HepG2 (cell line): ENCODE data around the gene E2F1. TPM values are rescaled to one million over a fixed set of nuclear protein-coding genes. Genes with fewer than 3 reads are reported as not detected.

Experiments used
- EED ChIP-seq: sonication (generic); formaldehyde crosslinking; IDR thresholded peaks from 2 replicates; pipeline ENCODE4 v1.5.0; 2020; ENCODE audit warnings: mild to moderate bottlenecking, missing genetic modification reagents
- EP300 ChIP-seq, 3 experiments: sonication (generic) in 1 of 3; formaldehyde crosslinking in 1 of 3; IDR thresholded peaks; 2 replicates each; pipeline versions ENCODE4 v1.5.1 to v1.6.1; 2011 to 2020; ENCODE audit warnings: low read depth in 2 of 3, low read length in 2 of 3, borderline replicate concordance in 1 of 3, improper control_type of control experiment in 1 of 3, mild to moderate bottlenecking in 1 of 3, missing genetic modification reagents in 1 of 3, moderate library complexity in 1 of 3
- KDM4B ChIP-seq: sonication (generic); formaldehyde crosslinking; IDR thresholded peaks from 2 replicates; pipeline ENCODE4 v1.4.0; 2020; ENCODE audit warnings: missing genetic modification reagents
- KLF15 ChIP-seq: sonication (generic); formaldehyde crosslinking; IDR thresholded peaks from 2 replicates; pipeline ENCODE4 v1.8.1; 2023; ENCODE audit warnings: borderline replicate concordance, mild to moderate bottlenecking, inconsistent platforms, missing genetic modification reagents, mixed read lengths
- NR2F2 ChIP-seq: IDR thresholded peaks from 2 replicates; pipeline ENCODE4 v1.6.1; 2012; ENCODE audit warnings: low read depth, inconsistent platforms, borderline replicate concordance
- PAF1 ChIP-seq: IDR thresholded peaks from 2 replicates; pipeline ENCODE4 v1.6.1; 2016; ENCODE audit warnings: missing genetic modification reagents, missing compliant biosample characterization
- PCBP2 ChIP-seq: fragments of 200-400 bp; formaldehyde crosslinking; optimal IDR thresholded peaks from 2 replicates; pipeline ENCODE3; 2018; ENCODE audit warnings: low read length, low read depth; ENCODE audit not compliant: poor library complexity, severe bottlenecking
- RCOR2 ChIP-seq: IDR thresholded peaks from 2 replicates; pipeline ENCODE4 v1.6.1; 2016; ENCODE audit warnings: missing biosample characterization, missing genetic modification reagents
- SMARCC2 ChIP-seq: fragments of 450-650 bp; IDR thresholded peaks from 2 replicates; pipeline ENCODE4 v1.6.1; 2017; ENCODE audit warnings: antibody characterized with exemption, mild to moderate bottlenecking
- ZKSCAN5 ChIP-seq: sonication (generic); formaldehyde crosslinking; IDR thresholded peaks from 2 replicates; pipeline ENCODE4 v1.5.1; 2020; ENCODE audit warnings: mild to moderate bottlenecking, missing genetic modification reagents
- ZNF329 ChIP-seq: sonication (generic); formaldehyde crosslinking; IDR thresholded peaks from 2 replicates; pipeline ENCODE4 v1.9.0; 2021; ENCODE audit warnings: low read depth, mild to moderate bottlenecking, missing genetic modification reagents
- ZNF557 ChIP-seq: sonication (generic); formaldehyde crosslinking; IDR thresholded peaks from 2 replicates; pipeline ENCODE4 v1.4.0; 2020; ENCODE audit warnings: missing genetic modification reagents
- ZNF605 ChIP-seq: sonication (generic); formaldehyde crosslinking; IDR thresholded peaks from 2 replicates; pipeline ENCODE4 v1.8.0; 2022; ENCODE audit warnings: mild to moderate bottlenecking, missing genetic modification reagents
- ZNF782 ChIP-seq: sonication (generic); formaldehyde crosslinking; IDR thresholded peaks from 2 replicates; pipeline ENCODE4 v1.4.0; 2020; ENCODE audit warnings: missing genetic modification reagents, mild to moderate bottlenecking, borderline replicate concordance
- ZNF790 ChIP-seq: sonication (generic); formaldehyde crosslinking; IDR thresholded peaks from 2 replicates; pipeline ENCODE4 v1.8.0; 2022; ENCODE audit warnings: missing genetic modification reagents, mild to moderate bottlenecking, borderline replicate concordance
- ZSCAN29 ChIP-seq: sonication (generic); formaldehyde crosslinking; conservative IDR thresholded peaks from 2 replicates; pipeline ENCODE4 v1.4.0; 2020; ENCODE audit warnings: mild to moderate bottlenecking, missing genetic modification reagents
- polyA plus RNA-seq, 8 experiments: library from polyadenylated mRNA; depleted of rRNA in 3 of 8; stranded (reverse) in 7 of 8; unstranded in 1 of 8; fragments of >200 nt; fragmentation: Illumina TruSeq in 4 of 8; extraction: Trizol in 4 of 8; gene quantifications; 2 replicates each; pipeline versions ENCODE4 v1.2.1 to v1.2.3, GENCODE V29; 2011 to 2016; ENCODE audit warnings: low read depth in 4 of 8, missing spikeins in 1 of 8, mixed read lengths in 1 of 8; ENCODE audit not compliant: insufficient read depth in 1 of 8
- total RNA-seq, 5 experiments: library from RNA; depleted of rRNA; stranded (reverse); fragments of >200 nt; fragmentation: Illumina TruSeq; extraction: Trizol; gene quantifications; 2 replicates each; pipeline ENCODE4 v1.2.3, GENCODE V29; 2016; ENCODE audit warnings: low read depth in 1 of 5
- TF ChIP-seq, protein P1 (sequence below): sonication (generic); formaldehyde crosslinking; IDR thresholded peaks from 2 replicates; pipeline ENCODE4 v1.4.0; 2020; ENCODE audit warnings: low read depth, mild to moderate bottlenecking, missing genetic modification reagents
- TF ChIP-seq, protein P2 (sequence below): sonication (generic); formaldehyde crosslinking; IDR thresholded peaks from 2 replicates; pipeline ENCODE4 v1.5.0; 2020; ENCODE audit warnings: mild to moderate bottlenecking, missing genetic modification reagents, borderline replicate concordance
- TF ChIP-seq, protein P3 (sequence below): sonication (generic); formaldehyde crosslinking; IDR thresholded peaks from 2 replicates; pipeline ENCODE4 v1.4.0; 2020; ENCODE audit warnings: missing genetic modification reagents, borderline replicate concordance

E2F1 gene
- total and polyA plus RNA-seq, 2 of the 13 experiments (the other 11 are each of a cell fraction or from before 2014, with no cell fraction given): 25.5 to 39.4 TPM

DNA sequence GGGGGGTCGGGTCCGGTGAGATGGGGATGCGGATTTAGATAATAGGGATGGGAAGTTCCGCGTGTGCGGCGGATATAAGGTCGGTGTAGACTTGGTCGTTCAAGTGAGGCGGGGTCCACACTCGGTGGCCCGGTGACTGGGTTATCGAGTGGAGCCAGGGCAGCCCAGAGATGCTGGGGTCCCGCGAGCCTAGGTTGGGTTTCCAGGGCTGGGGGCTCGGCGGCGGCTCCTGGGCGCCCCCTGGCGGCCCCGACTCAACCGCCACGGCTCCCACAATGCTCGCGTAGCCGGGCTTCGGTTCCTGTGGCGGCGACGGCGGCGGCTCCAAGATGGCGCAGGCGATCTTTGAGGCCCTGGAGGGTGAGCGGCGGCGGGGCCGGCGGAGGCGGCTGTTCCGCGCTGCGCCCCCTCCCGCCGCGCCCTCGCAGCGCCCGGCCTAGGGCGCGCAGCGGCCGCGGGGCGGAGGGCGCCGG, 45.5 kb upstream of the E2F1 start, which contains the start of gene ZNF341 (continued):
- TF ChIP-seq, protein P1, sequence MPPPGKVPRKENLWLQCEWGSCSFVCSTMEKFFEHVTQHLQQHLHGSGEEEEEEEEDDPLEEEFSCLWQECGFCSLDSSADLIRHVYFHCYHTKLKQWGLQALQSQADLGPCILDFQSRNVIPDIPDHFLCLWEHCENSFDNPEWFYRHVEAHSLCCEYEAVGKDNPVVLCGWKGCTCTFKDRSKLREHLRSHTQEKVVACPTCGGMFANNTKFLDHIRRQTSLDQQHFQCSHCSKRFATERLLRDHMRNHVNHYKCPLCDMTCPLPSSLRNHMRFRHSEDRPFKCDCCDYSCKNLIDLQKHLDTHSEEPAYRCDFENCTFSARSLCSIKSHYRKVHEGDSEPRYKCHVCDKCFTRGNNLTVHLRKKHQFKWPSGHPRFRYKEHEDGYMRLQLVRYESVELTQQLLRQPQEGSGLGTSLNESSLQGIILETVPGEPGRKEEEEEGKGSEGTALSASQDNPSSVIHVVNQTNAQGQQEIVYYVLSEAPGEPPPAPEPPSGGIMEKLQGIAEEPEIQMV: no peak
- 0 out of 2 replicates have a peak, but pooled peaks have one; percentile 13 for TF ChIP-seq KDM4B (CRISPR knock-in tag)
- TF ChIP-seq PCBP2: no peak
- peak; percentile 52; the same call in 1 of the 2 replicates for TF ChIP-seq KLF15 (CRISPR knock-in tag)
- no peak for TF ChIP-seq ZNF790
- TF ChIP-seq ZNF329 (CRISPR knock-in tag): no peak
- TF ChIP-seq PAF1 (CRISPR knock-in tag): no peak
- TF ChIP-seq, protein P2, sequence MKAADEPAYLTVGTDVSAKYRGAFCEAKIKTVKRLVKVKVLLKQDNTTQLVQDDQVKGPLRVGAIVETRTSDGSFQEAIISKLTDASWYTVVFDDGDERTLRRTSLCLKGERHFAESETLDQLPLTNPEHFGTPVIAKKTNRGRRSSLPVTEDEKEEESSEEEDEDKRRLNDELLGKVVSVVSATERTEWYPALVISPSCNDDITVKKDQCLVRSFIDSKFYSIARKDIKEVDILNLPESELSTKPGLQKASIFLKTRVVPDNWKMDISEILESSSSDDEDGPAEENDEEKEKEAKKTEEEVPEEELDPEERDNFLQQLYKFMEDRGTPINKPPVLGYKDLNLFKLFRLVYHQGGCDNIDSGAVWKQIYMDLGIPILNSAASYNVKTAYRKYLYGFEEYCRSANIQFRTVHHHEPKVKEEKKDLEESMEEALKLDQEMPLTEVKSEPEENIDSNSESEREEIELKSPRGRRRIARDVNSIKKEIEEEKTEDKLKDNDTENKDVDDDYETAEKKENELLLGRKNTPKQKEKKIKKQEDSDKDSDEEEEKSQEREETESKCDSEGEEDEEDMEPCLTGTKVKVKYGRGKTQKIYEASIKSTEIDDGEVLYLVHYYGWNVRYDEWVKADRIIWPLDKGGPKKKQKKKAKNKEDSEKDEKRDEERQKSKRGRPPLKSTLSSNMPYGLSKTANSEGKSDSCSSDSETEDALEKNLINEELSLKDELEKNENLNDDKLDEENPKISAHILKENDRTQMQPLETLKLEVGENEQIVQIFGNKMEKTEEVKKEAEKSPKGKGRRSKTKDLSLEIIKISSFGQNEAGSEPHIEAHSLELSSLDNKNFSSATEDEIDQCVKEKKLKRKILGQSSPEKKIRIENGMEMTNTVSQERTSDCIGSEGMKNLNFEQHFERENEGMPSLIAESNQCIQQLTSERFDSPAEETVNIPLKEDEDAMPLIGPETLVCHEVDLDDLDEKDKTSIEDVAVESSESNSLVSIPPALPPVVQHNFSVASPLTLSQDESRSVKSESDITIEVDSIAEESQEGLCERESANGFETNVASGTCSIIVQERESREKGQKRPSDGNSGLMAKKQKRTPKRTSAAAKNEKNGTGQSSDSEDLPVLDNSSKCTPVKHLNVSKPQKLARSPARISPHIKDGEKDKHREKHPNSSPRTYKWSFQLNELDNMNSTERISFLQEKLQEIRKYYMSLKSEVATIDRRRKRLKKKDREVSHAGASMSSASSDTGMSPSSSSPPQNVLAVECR (CRISPR knock-in tag): no peak
- no peak for TF ChIP-seq EED
- no peak; the same call in 1 of the 2 replicates for TF ChIP-seq ZNF782 (CRISPR knock-in tag)
- TF ChIP-seq SMARCC2: no peak
- no peak; the same call in 1 of the 2 replicates for TF ChIP-seq ZSCAN29
- TF ChIP-seq ZNF605 (CRISPR knock-in tag): peak; percentile 66
- no peak for TF ChIP-seq ZKSCAN5 (CRISPR knock-in tag)
- TF ChIP-seq RCOR2: no peak
- no peak; the same call in 1 of the 2 replicates for TF ChIP-seq ZNF557 (CRISPR knock-in tag)
- TF ChIP-seq, protein P3, sequence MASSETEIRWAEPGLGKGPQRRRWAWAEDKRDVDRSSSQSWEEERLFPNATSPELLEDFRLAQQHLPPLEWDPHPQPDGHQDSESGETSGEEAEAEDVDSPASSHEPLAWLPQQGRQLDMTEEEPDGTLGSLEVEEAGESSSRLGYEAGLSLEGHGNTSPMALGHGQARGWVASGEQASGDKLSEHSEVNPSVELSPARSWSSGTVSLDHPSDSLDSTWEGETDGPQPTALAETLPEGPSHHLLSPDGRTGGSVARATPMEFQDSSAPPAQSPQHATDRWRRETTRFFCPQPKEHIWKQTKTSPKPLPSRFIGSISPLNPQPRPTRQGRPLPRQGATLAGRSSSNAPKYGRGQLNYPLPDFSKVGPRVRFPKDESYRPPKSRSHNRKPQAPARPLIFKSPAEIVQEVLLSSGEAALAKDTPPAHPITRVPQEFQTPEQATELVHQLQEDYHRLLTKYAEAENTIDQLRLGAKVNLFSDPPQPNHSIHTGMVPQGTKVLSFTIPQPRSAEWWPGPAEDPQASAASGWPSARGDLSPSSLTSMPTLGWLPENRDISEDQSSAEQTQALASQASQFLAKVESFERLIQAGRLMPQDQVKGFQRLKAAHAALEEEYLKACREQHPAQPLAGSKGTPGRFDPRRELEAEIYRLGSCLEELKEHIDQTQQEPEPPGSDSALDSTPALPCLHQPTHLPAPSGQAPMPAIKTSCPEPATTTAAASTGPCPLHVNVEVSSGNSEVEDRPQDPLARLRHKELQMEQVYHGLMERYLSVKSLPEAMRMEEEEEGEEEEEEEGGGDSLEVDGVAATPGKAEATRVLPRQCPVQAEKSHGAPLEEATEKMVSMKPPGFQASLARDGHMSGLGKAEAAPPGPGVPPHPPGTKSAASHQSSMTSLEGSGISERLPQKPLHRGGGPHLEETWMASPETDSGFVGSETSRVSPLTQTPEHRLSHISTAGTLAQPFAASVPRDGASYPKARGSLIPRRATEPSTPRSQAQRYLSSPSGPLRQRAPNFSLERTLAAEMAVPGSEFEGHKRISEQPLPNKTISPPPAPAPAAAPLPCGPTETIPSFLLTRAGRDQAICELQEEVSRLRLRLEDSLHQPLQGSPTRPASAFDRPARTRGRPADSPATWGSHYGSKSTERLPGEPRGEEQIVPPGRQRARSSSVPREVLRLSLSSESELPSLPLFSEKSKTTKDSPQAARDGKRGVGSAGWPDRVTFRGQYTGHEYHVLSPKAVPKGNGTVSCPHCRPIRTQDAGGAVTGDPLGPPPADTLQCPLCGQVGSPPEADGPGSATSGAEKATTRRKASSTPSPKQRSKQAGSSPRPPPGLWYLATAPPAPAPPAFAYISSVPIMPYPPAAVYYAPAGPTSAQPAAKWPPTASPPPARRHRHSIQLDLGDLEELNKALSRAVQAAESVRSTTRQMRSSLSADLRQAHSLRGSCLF (CRISPR knock-in tag): no peak
- TF ChIP-seq NR2F2: no peak
- TF ChIP-seq EP300 (IDR thresholded peaks at IDR 0.05; ENCODE audit: low read depth in 2 of 2, low read length in 2 of 2): peak in 1 of 2 experiments; percentile 80; a peak in 2 of 4 replicates
- TF ChIP-seq EP300 (CRISPR knock-in tag; IDR thresholded peaks at IDR 0.05; ENCODE audit: borderline replicate concordance): 0 out of 2 replicates have a peak, but pooled peaks have one; percentile 13
